Karpas-422 (cell line): ENCODE results near the gene MAPRE3. TPM values are rescaled to one million over a fixed set of nuclear protein-coding genes. Genes with fewer than 3 reads are reported as not detected.
"Not testable (repeated sequence)": the region's sequence is repeated elsewhere in the genome, so short reads cannot be mapped to it uniquely, and the experiment has no call there.

ENCODE experiments used
- DNase-seq: peaks from one replicate; pipeline ENCODE4 v3.0.0-alpha.2; 2015
- H2AFZ ChIP-seq: fragments of 200-600 bp; sonication (generic); 2 replicates; pipeline ENCODE4 v1.6.1; 2014; ENCODE audit warnings: antibody characterized with exemption, low read length, mixed read lengths
- H3K27ac ChIP-seq: fragments of 200-600 bp; sonication (generic); 2 replicates; pipeline ENCODE4 v1.5.1; 2014; ENCODE audit warnings: mild to moderate bottlenecking, low read length, moderate library complexity
- H3K27me3 ChIP-seq: fragments of 200-600 bp; sonication (generic); 2 replicates; pipeline ENCODE4 v1.6.1; 2014; ENCODE audit warnings: low read length, mixed read lengths
- H3K36me3 ChIP-seq: fragments of 200-600 bp; sonication (generic); 2 replicates; pipeline ENCODE4 v1.6.1; 2014; ENCODE audit warnings: low read length, mixed read lengths; ENCODE audit not compliant: insufficient read depth
- H3K4me1 ChIP-seq: fragments of 200-600 bp; sonication (generic); 2 replicates; pipeline ENCODE4 v1.6.1; 2014; ENCODE audit warnings: mild to moderate bottlenecking, low read length, mixed read lengths
- H3K4me2 ChIP-seq: fragments of 200-600 bp; sonication (generic); 2 replicates; pipeline ENCODE4 v1.6.1; 2014; ENCODE audit warnings: low read length, low read depth, mild to moderate bottlenecking; ENCODE audit not compliant: poor library complexity, severe bottlenecking
- H3K4me3 ChIP-seq: fragments of 200-600 bp; sonication (generic); 2 replicates; pipeline ENCODE4 v1.5.1; 2014; ENCODE audit warnings: mild to moderate bottlenecking, antibody characterized with exemption, low read length, mixed read lengths
- H3K79me2 ChIP-seq: fragments of 200-600 bp; sonication (generic); 2 replicates; pipeline ENCODE4 v1.6.1; 2014; ENCODE audit warnings: mild to moderate bottlenecking, low read length, mixed read lengths
- H3K9ac ChIP-seq: fragments of 200-600 bp; sonication (generic); 2 replicates; pipeline ENCODE4 v1.6.0; 2014; ENCODE audit warnings: low read length
- H3K9me2 ChIP-seq: fragments of 200-600 bp; sonication (generic), shearing (Covaris generic); replicated peaks from 2 replicates; pipeline ENCODE4 v1.6.0; 2014; ENCODE audit warnings: mild to moderate bottlenecking, low read length, moderate library complexity; ENCODE audit not compliant: insufficient read depth
- H3K9me3 ChIP-seq: fragments of 300-700, 200-600 bp; sonication (generic); 2 replicates; pipeline ENCODE4 v1.6.1; 2014; ENCODE audit warnings: low read length, mixed read lengths
- H4K20me1 ChIP-seq: fragments of 200-600 bp; sonication (generic); 2 replicates; pipeline ENCODE4 v1.6.1; 2014; ENCODE audit warnings: mild to moderate bottlenecking, antibody characterized with exemption, low read length, low read depth; ENCODE audit not compliant: insufficient read depth
- total RNA-seq: library from RNA; depleted of rRNA; stranded (reverse); fragments of >200 nt; shearing (Covaris generic); gene quantifications from 2 replicates; pipeline ENCODE4 v1.2.3, GENCODE V29; 2014; ENCODE audit warnings: low replicate concordance; rRNA removed

Gene MAPRE3
- 0.30 and 0.65 TPM in 2 replicates for total RNA-seq

- H3K9me3 ChIP-seq = no peaks in the 10 kb centered on the region
- no peaks in the 10 kb centered on the region for H3K79me2 ChIP-seq
- no peak within 1 kb of the TSS for H3K27ac ChIP-seq
- peak within 1 kb of the TSS; percentile 74 for H3K4me2 ChIP-seq
- peak within 1 kb of the TSS; percentile 66 for H3K4me3 ChIP-seq
- H3K9ac ChIP-seq = peak within 1 kb of the TSS; percentile 62
- no peaks in the 10 kb centered on the region for H4K20me1 ChIP-seq
- no peaks in the 10 kb centered on the region for H3K27me3 ChIP-seq
- H3K4me1 ChIP-seq = peaks cover 7% of the 10 kb centered on the region
- H3K9me2 ChIP-seq = no peaks in the 10 kb centered on the region
- no peaks in the 10 kb centered on the region for H3K36me3 ChIP-seq
- peak within 1 kb of the TSS; percentile 52; the same call in 1 of the 2 replicates for H2AFZ ChIP-seq
- DNase-seq = peak; percentile 87
Measured at GRCh38 chr2:26970244-26970927, at the start of gene MAPRE3. Gene MAPRE3, plus strand, starts transcription at chr2:26970637. Its CDS starts 51,582 bp downstream, at chr2:27022219.

GRCh38 chr2:26921323-26921722, 49.1 kb upstream of the MAPRE3 start:
- no peak for DNase-seq
- Histone ChIP-seq H3K36me3 (no peaks in the 10 kb centered on the region), H3K27ac (no peak overlapping the region), H3K27me3 (no peaks in the 10 kb centered on the region), H2AFZ (no peak overlapping the region), H3K9ac (no peak overlapping the region), H3K4me2 (no peak overlapping the region), H3K4me1 (peaks cover 13% of the 10 kb centered on the region), H3K9me2 (no peaks in the 10 kb centered on the region), H4K20me1 (no peaks in the 10 kb centered on the region), H3K9me3 (no peaks in the 10 kb centered on the region), H3K4me3 (no peak overlapping the region), H3K79me2 (no peaks in the 10 kb centered on the region)

GRCh38 chr2:26922405-26923188, 47.8 kb upstream of the MAPRE3 start:
- H3K27ac ChIP-seq = no peak overlapping the region
- peak; percentile 87 for DNase-seq
- H3K9me3 ChIP-seq = no peaks in the 10 kb centered on the region
- no peaks in the 10 kb centered on the region for H4K20me1 ChIP-seq
- no peaks in the 10 kb centered on the region for H3K79me2 ChIP-seq
- no peaks in the 10 kb centered on the region for H3K9me2 ChIP-seq
- H3K36me3 ChIP-seq = no peaks in the 10 kb centered on the region
- H3K27me3 ChIP-seq = no peaks in the 10 kb centered on the region
- H3K9ac ChIP-seq = peak overlapping the region; percentile 40
- peaks cover 13% of the 10 kb centered on the region for H3K4me1 ChIP-seq
- H3K4me3 ChIP-seq = 0 out of 2 replicates have a peak overlapping the region, but pooled peaks have one; percentile 21
- peak overlapping the region; percentile 92 for H2AFZ ChIP-seq
- H3K4me2 ChIP-seq = peak overlapping the region; percentile 49

GRCh38 chr2:26923189-26923466, 47.3 kb upstream of the MAPRE3 start:
- H3K4me3 ChIP-seq, H3K9me2 ChIP-seq, H3K9me3 ChIP-seq, H4K20me1 ChIP-seq, H3K4me2 ChIP-seq, H3K9ac ChIP-seq, H3K27me3 ChIP-seq, H3K36me3 ChIP-seq, H3K27ac ChIP-seq, H3K79me2 ChIP-seq, H2AFZ ChIP-seq, DNase-seq: not testable (repeated sequence)
- peaks cover 13% of the 10 kb centered on the region for H3K4me1 ChIP-seq

- H3K79me2 ChIP-seq = no peaks in the 10 kb centered on the region
- no peaks in the 10 kb centered on the region for H3K9me3 ChIP-seq
- H3K9ac ChIP-seq = no peak overlapping the region
- no peak for DNase-seq
- peaks cover 13% of the 10 kb centered on the region for H3K4me1 ChIP-seq
- H3K4me2 ChIP-seq = no peak overlapping the region
- no peak overlapping the region for H2AFZ ChIP-seq
- no peaks in the 10 kb centered on the region for H4K20me1 ChIP-seq
- no peak overlapping the region for H3K4me3 ChIP-seq
- no peaks in the 10 kb centered on the region for H3K27me3 ChIP-seq
- no peaks in the 10 kb centered on the region for H3K9me2 ChIP-seq
- H3K36me3 ChIP-seq = no peaks in the 10 kb centered on the region
- H3K27ac ChIP-seq = no peak overlapping the region
Measured at GRCh38 chr2:26924731-26925099, 45.7 kb upstream of the MAPRE3 start.

GRCh38 chr2:26925100-26925791, 45.2 kb upstream of the MAPRE3 start:
- Histone ChIP-seq H2AFZ (no peak overlapping the region), H3K4me2 (no peak overlapping the region), H3K9me2 (no peaks in the 10 kb centered on the region), H3K9ac (no peak overlapping the region), H3K4me1 (peaks cover 13% of the 10 kb centered on the region), H3K36me3 (no peaks in the 10 kb centered on the region), H3K27ac (no peak overlapping the region), H3K4me3 (no peak overlapping the region), H3K27me3 (no peaks in the 10 kb centered on the region), H4K20me1 (no peaks in the 10 kb centered on the region), H3K79me2 (no peaks in the 10 kb centered on the region), H3K9me3 (no peaks in the 10 kb centered on the region)
- DNase-seq = no peak

- Histone ChIP-seq H3K27me3 (no peaks in the 10 kb centered on the region), H3K9me2 (no peaks in the 10 kb centered on the region), H2AFZ (no peak overlapping the region), H3K4me1 (peaks cover 9% of the 10 kb centered on the region), H3K4me2 (no peak overlapping the region), H3K4me3 (no peak overlapping the region), H3K27ac (no peak overlapping the region), H3K36me3 (no peaks in the 10 kb centered on the region), H3K79me2 (no peaks in the 10 kb centered on the region), H4K20me1 (no peaks in the 10 kb centered on the region), H3K9ac (no peak overlapping the region), H3K9me3 (no peaks in the 10 kb centered on the region)
- DNase-seq = no peak
Measured at GRCh38 chr2:26927221-26927620, 43.2 kb upstream of the MAPRE3 start.

GRCh38 chr2:26932974-26933373, 37.5 kb upstream of the MAPRE3 start:
- no peak overlapping the region for H2AFZ ChIP-seq
- H4K20me1 ChIP-seq = no peaks in the 10 kb centered on the region
- H3K4me3 ChIP-seq = no peak overlapping the region
- DNase-seq = no peak
- no peaks in the 10 kb centered on the region for H3K9me3 ChIP-seq
- H3K36me3 ChIP-seq = no peaks in the 10 kb centered on the region
- no peaks in the 10 kb centered on the region for H3K79me2 ChIP-seq
- no peaks in the 10 kb centered on the region for H3K27me3 ChIP-seq
- H3K4me2 ChIP-seq = no peak overlapping the region
- H3K4me1 ChIP-seq = no peaks in the 10 kb centered on the region
- H3K27ac ChIP-seq = no peak overlapping the region
- no peaks in the 10 kb centered on the region for H3K9me2 ChIP-seq
- no peak overlapping the region for H3K9ac ChIP-seq
